Ascending aorta (tissue), 2 donors: Measurements from ENCODE around the gene AVPI1. TPM values are rescaled to one million over a fixed set of nuclear protein-coding genes. Genes with fewer than 3 reads are reported as not detected.

Source experiments
- DNase-seq, 2 donors: peaks; one replicate each; pipeline ENCODE4 v3.0.0-alpha.2; 2019; ENCODE audit warnings: low spot score in 2 of 2
- H3K27ac ChIP-seq, 2 donors: fragments of 200-600 bp; sonication (generic); one replicate each; pipeline ENCODE4 v1.5.1; 2016 to 2017; ENCODE audit warnings: mild to moderate bottlenecking in 1 of 2
- H3K27me3 ChIP-seq: fragments of 200-600 bp; sonication (generic); one replicate; pipeline ENCODE4 v1.5.1; 2017
- H3K36me3 ChIP-seq, 2 donors: fragments of 200-600 bp; sonication (generic); one replicate each; pipeline ENCODE4 v1.5.1; 2016
- H3K4me1 ChIP-seq, 2 donors: fragments of 200-600 bp; sonication (generic); one replicate each; pipeline ENCODE4 v1.5.1; 2016 to 2017; ENCODE audit warnings: mild to moderate bottlenecking in 1 of 2
- H3K4me3 ChIP-seq, 2 donors: fragments of 200-600 bp; sonication (generic); one replicate each; pipeline ENCODE4 v1.5.1; 2016 to 2017; ENCODE audit warnings: mild to moderate bottlenecking in 1 of 2
- H3K9me3 ChIP-seq, 2 donors: fragments of 200-600 bp; sonication (generic); one replicate each; pipeline ENCODE4 v1.5.1; 2016
- CTCF ChIP-seq, 3 experiments: fragments of 200-600 bp in 2 of 3; fragments of 450-650 bp in 1 of 3; sonication (generic) in 2 of 3; IDR thresholded peaks; one replicate each; pipeline ENCODE4 v1.5.1; 2016 to 2019; ENCODE audit warnings: antibody characterized with exemption in 3 of 3, mild to moderate bottlenecking in 1 of 3, moderate library complexity in 1 of 3
- intact Hi-C: fragments of 100-400 bp; cut with DNase I; formaldehyde crosslinking; loops from one replicate; pipeline ENCODE4 v1.15.1; 2023
- total RNA-seq: library from RNA; depleted of rRNA; stranded (reverse); fragments of >200 nt; gene quantifications from one replicate; pipeline ENCODE4 v1.1.0, GENCODE V29; 2016

The AVPI1 gene, protein sequence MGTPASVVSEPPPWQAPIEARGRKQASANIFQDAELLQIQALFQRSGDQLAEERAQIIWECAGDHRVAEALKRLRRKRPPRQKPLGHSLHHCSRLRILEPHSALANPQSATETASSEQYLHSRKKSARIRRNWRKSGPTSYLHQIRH
- total RNA-seq = 23.7 TPM

DNA sequence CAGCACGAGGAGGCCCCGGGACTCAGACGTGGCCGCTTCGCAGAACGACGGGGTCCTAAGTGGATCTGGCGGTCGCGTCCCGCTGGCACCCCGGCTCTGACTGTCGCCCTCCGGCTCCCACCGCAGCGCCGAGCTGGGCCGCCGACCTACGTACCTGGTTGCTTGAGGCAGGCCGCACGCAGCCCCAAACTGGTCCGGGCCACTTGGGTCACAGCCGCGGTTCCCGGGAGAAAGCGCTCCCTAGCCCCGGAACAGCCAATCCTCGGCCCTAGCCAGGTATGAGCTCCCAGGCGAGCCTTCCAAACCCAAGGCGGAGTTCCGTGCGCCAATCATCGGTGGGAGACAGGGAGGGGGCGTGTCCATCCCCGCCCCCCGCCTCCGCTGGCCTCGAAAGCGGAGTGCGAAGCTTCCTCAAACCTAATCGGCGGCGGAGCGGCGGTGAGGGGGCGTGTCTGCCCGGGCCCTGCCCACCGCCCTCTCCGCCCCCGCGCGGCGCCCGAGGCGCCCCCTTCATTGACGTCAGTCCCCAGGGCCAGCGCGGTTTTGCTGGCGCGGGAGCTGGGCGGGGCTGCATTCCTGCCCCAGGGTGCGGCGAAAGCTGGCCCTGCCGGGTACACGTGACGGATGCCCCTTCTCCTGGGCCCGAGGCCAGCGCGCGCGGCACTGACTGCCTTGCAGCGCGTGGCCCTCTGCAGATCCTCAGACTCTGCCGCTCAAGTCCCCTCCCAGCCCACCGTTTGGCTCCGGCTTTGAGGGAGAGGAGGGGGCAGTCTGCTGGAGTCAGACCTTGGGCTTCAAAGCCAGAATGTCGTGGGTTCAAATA lies at the start of gene AVPI1:
Gene AVPI1, minus strand, starts transcription at position 280 of the 823 bp plus-strand sequence. CDS start 7,336 bp downstream, outside the sequence.
- Histone ChIP-seq H3K27ac (peak within 1 kb of the TSS; percentile 92 to 94), H3K4me3 (peak within 1 kb of the TSS; percentile 75 to 93), H3K27me3 (no peaks in the 10 kb centered on the region), H3K4me1 (peaks cover 10 to 45% of the 10 kb centered on the region in 2 donors), H3K36me3 (no peaks in the 10 kb centered on the region), H3K9me3 (no peaks in the 10 kb centered on the region)
- intact Hi-C loops = loop anchor here (1.0 to 2.0 kb wide), 4 partner anchors 27 to 188 kb away; partner anchors contain the start of genes MMS19, PI4K2A, UBTD1 and ZFYVE27
- TF ChIP-seq CTCF (IDR thresholded peaks at IDR 0.05) = no peak
- DNase-seq = peak; percentile 93 to 99

GRCh38 chr10:97736403-97736901 lies 49.4 kb upstream of the AVPI1 start:
- Histone ChIP-seq H3K4me1 (peaks cover 5 to 20% of the 10 kb centered on the region in 2 donors), H3K27ac (peak overlapping the region; percentile 97), H3K9me3 (no peaks in the 10 kb centered on the region), H3K27me3 (no peaks in the 10 kb centered on the region), H3K36me3 (peaks cover 0 to 8% of the 10 kb centered on the region in 2 donors), H3K4me3 (peak overlapping the region; percentile 100)
- DNase-seq = no peak
- TF ChIP-seq CTCF (IDR thresholded peaks at IDR 0.05) = no peak
- intact Hi-C loops = loop anchor here (2.0 to 10.0 kb wide), 3 partner anchors 50 to 312 kb away; partner anchors contain the start of genes AVPI1 and PGAM1

DNA sequence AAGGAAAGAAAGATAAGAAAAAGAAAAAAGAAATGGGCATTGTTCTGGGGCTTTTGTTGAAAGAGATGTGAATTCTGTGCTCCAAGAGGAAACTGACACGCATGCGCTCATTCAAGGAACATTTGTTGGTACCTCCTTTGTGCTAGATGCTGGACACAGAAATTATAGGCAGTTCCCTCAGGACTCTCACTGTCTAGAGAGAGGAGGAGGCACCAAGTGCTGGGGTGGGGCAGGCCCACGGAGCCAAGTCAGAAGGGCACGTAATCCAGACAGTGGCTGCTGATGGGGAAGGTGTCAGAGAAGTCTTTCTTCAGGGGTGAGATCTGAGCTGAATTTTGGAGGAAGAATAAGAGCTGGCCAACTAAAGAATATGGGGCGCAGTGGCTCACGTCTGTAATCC lies 47.0 kb upstream of the AVPI1 start:
- H3K9me3 ChIP-seq = no peaks in the 10 kb centered on the region
- H3K27ac ChIP-seq = no peak overlapping the region
- no peak for TF ChIP-seq CTCF (IDR thresholded peaks at IDR 0.05)
- H3K4me3 ChIP-seq = no peak overlapping the region
- no peaks in the 10 kb centered on the region for H3K36me3 ChIP-seq
- peaks cover 5 to 15% of the 10 kb centered on the region in 2 donors for H3K4me1 ChIP-seq
- H3K27me3 ChIP-seq = no peaks in the 10 kb centered on the region
- intact Hi-C loops = loop anchor here (10.0 kb wide), 1 partner anchor 309 kb away; the partner anchor contains the start of gene PGAM1
- DNase-seq = no peak

DNA sequence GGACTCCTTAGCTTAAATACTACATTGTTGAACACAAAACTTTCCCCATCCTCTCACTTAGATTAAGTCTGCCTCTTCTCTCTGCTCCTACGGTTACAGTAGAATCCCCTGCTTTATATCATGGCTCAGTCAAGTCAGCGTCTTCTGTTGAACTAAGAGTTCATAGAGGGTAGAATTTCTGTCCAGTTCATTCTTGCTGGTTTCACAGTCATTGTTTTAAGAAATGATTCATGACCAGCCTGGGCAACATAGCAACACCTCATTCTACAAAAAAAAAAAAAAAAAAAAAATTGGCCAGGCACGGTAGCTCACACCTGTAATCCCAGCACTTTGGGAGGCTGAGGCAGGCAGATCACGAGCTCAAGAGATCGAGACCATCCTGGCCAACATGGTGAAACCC lies 46.2 kb upstream of the AVPI1 start:
- DNase-seq = no peak
- no peak for TF ChIP-seq CTCF (IDR thresholded peaks at IDR 0.05)
- Histone ChIP-seq H3K27ac (no peak overlapping the region), H3K9me3 (no peaks in the 10 kb centered on the region), H3K36me3 (no peaks in the 10 kb centered on the region), H3K4me1 (peaks cover 5 to 9% of the 10 kb centered on the region in 2 donors), H3K27me3 (no peaks in the 10 kb centered on the region), H3K4me3 (no peak overlapping the region)
- intact Hi-C loops = loop anchor here (10.0 kb wide), 1 partner anchor 308 kb away; the partner anchor contains the start of gene PGAM1

DNA sequence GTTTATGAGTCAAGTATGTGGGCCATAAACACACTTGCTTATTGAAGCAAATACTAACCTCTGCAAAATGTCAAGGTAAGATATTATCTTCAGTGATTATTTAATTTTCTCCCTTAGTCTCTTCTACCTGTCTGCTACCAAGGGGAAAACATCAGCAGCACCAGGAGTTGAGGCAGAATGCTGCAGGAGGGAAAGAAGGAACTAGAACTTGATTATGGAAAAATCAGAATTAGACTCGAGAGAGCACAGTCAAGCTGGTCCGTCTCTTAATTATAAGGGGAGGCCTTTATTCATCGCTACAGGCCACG lies 45.0 kb upstream of the AVPI1 start:
- TF ChIP-seq CTCF (IDR thresholded peaks at IDR 0.05) = no peak
- Histone ChIP-seq H3K27me3 (no peaks in the 10 kb centered on the region), H3K4me3 (no peak overlapping the region), H3K9me3 (no peaks in the 10 kb centered on the region), H3K36me3 (no peaks in the 10 kb centered on the region), H3K4me1 (peaks cover 2 to 7% of the 10 kb centered on the region in 2 donors), H3K27ac (no peak overlapping the region)
- no peak for DNase-seq
- intact Hi-C loops = loop anchor here (10.0 kb wide), 1 partner anchor 307 kb away; the partner anchor contains the start of gene PGAM1
